IPS-18c (cell line): ENCODE measurements around the gene CMIP.

Source experiments
- H3K4me3 ChIP-seq: 2 replicates; pipeline ENCODE4 v1.7.0; 2013; ENCODE audit warnings: low read depth, mild to moderate bottlenecking, low read length, moderate library complexity; ENCODE audit not compliant: insufficient read depth
- H3K9me3 ChIP-seq: one replicate; pipeline ENCODE4 v1.6.1; 2013; ENCODE audit warnings: mild to moderate bottlenecking, low read length, moderate library complexity; ENCODE audit not compliant: control insufficient read depth, insufficient read depth

The CMIP gene

GRCh38 chr16:81707411-81708265 lies 263.0 kb downstream of the CMIP start:
- no peak overlapping the region for H3K4me3 ChIP-seq
- H3K9me3 ChIP-seq = no peaks in the 10 kb centered on the region

GRCh38 chr16:81708266-81709015 lies 263.8 kb downstream of the CMIP start:
- H3K9me3 ChIP-seq = no peaks in the 10 kb centered on the region

GRCh38 chr16:81709016-81709900 lies 264.6 kb downstream of the CMIP start:
- Histone ChIP-seq H3K9me3 (no peaks in the 10 kb centered on the region), H3K4me3 (no peak overlapping the region)

More at GRCh38 chr16:81708266-81709015, 263.8 kb downstream of the CMIP start:
- no peak overlapping the region for H3K4me3 ChIP-seq

- no peaks in the 10 kb centered on the region for H3K9me3 ChIP-seq
- H3K4me3 ChIP-seq = no peak overlapping the region
Measured at GRCh38 chr16:81710044-81710443, 265.4 kb downstream of the CMIP start.

GRCh38 chr16:81710596-81710995 lies 266.0 kb downstream of the CMIP start:
- no peaks in the 10 kb centered on the region for H3K9me3 ChIP-seq
- no peak overlapping the region for H3K4me3 ChIP-seq

- Histone ChIP-seq H3K4me3 (no peak overlapping the region), H3K9me3 (no peaks in the 10 kb centered on the region)
Measured at GRCh38 chr16:81711657-81712319, 267.2 kb downstream of the CMIP start.

- H3K4me3 ChIP-seq = no peak overlapping the region
- H3K9me3 ChIP-seq = no peaks in the 10 kb centered on the region
Measured at GRCh38 chr16:81712681-81713080, 268.1 kb downstream of the CMIP start.

GRCh38 chr16:81713295-81713772 lies 268.7 kb downstream of the CMIP start:
- Histone ChIP-seq H3K9me3 (no peaks in the 10 kb centered on the region), H3K4me3 (no peak overlapping the region)

GRCh38 chr16:81713796-81714195 lies 269.2 kb downstream of the CMIP start:
- Histone ChIP-seq H3K9me3 (no peaks in the 10 kb centered on the region), H3K4me3 (no peak overlapping the region)

- no peaks in the 10 kb centered on the region for H3K9me3 ChIP-seq
- H3K4me3 ChIP-seq = no peak overlapping the region
Measured at GRCh38 chr16:81714583-81714982, 270.0 kb downstream of the CMIP start.

GRCh38 chr16:81715358-81716196 lies 271.0 kb downstream of the CMIP start:
- Histone ChIP-seq H3K4me3 (no peak overlapping the region), H3K9me3 (no peaks in the 10 kb centered on the region)

GRCh38 chr16:81716478-81717225 lies 272.0 kb downstream of the CMIP start:
- H3K4me3 ChIP-seq = no peak overlapping the region

GRCh38 chr16:81717662-81718189 lies 273.1 kb downstream of the CMIP start:
- H3K9me3 ChIP-seq = no peaks in the 10 kb centered on the region
- H3K4me3 ChIP-seq = no peak overlapping the region

More at GRCh38 chr16:81716478-81717225, 272.0 kb downstream of the CMIP start:
- no peaks in the 10 kb centered on the region for H3K9me3 ChIP-seq

GRCh38 chr16:81718637-81719036 lies 274.0 kb downstream of the CMIP start:
- H3K4me3 ChIP-seq = no peak overlapping the region
- no peaks in the 10 kb centered on the region for H3K9me3 ChIP-seq

- Histone ChIP-seq H3K9me3 (no peaks in the 10 kb centered on the region), H3K4me3 (no peak overlapping the region)
Measured at GRCh38 chr16:81719993-81720392, 275.4 kb downstream of the CMIP start.
